Stimulated activated CD4-positive, alpha-beta T cell treated with anti-CD3 and anti-CD28 coated beads, Interleukin-2, amount 100 ng/mL, for 24 hours (primary cell): Measurements from ENCODE around the gene CFHR4.
"Not testable (repeated sequence)": the region's sequence is repeated elsewhere in the genome, so short reads cannot be mapped to it uniquely, and the experiment has no call there.

Experiments used
- DNase-seq, 2 donors: peaks; one replicate each; pipeline ENCODE4 v3.0.0-alpha.2; 2020

Gene CFHR4

DNA sequence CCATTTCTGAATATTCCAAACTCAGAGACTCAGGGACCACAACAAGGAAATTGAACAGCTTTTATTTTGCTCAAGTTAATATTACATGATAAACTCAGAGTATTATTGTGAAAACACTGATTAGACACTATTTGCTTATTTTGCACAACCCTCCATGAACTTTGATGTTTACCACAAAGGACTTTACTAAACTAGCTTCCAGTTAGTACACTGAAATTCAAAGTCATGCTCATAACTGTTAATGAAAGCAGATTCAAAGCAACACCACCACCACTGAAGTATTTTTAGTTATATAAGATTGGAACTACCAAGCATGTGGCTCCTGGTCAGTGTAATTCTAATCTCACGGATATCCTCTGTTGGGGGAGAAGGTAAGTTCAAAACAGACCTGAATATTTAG, 55.7 kb downstream of the CFHR4 start, which contains the start of gene CFHR2:
TSS of gene CFHR2 (plus strand) at position 171 of the 400 bp plus-strand sequence. CDS start at position 314, 143 bp downstream.
- not testable (repeated sequence) for DNase-seq

DNA sequence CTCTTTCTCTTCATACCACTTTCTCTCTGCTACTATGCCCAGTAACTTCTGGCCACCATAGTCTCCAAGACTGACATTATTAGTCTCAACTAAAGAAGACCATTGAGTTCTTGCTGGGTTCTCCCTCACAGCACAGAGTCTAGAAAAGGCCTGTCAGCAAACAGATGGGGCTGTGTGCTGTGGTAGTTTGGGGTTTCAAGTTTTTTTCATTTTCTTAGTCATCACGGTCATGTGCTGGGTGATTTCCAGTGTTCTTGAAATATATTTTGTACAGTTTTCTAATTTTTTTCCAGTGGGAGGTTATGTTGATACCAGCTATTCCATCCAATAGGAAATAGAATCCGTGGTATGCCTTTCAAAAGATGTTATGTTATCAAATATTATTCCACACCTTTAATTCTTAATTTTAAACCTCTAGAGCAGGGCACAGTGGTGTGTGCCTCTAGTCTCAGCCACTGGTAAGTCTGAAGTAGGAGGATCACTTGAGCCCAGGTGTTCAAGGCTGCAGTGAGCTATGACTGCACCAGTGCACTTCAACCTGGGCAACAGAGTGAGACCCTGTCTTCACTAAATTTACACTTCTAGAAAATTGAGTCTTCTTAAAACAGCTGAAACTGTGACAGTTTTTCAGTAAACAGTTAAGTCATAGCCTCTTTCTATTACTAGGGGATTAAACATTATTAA, 64.0 kb downstream of the CFHR4 start:
- no peak for DNase-seq

DNA sequence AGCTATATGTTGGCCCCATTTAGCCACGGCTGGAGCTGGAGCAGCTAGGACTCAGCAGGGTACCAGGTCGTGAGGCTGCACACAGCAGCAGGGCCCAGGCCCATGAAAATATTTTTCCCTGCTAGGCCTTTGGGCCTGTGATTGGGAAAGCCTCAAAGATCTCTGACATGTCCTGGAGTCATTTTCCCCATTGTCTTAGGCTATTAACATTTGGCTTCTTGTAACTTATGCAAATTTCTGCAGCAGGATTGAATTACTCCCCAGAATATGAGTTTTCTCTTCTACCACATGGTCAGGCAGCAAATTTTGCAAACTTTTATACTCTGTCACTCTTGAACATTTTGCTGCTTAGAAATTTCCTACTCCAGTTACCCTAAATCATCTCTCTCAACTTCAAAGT, 66.9 kb downstream of the CFHR4 start:
- no peak for DNase-seq

DNA sequence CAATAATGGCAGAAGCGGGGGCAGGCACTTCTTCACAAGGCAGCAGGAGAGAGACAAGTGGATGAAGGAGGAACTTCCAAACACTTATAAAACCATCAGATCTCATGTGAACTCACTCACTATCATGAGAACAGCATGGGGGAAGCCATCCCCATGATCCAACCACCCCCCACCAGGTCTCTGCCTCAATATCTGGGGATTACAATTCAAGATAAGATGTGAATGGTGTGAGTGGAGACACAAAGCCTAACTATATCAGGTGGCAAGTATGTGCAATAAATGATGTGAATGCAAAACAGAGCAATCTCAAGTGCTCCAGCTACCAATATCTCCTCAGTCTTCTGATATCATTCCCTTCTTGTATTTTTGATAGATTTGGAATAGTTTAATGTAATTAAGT, 68.1 kb downstream of the CFHR4 start:
- DNase-seq: no peak

DNA sequence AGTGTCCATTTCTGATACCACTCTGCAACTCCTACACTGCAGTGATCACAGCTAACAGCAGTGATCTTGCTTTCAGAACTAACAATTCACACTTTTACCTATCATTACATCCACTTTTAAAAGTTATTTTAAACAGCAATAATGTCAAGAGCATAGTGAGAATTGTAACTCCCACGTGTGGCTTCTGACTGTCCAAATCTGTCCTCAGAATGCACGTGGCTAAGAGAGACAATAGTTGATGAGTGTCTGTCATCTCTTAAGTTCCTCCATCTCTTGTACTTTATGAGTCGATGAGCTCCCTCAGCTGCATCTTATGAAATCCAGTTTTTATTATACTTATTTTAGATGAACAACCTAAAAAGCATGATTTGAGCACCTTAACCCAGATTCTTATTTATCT, 73.0 kb downstream of the CFHR4 start:
- no peak for DNase-seq
